Epithelial cell of esophagus (primary cell): ENCODE data around the gene KCNA3.

Experiments
- DNase-seq: peaks from one replicate; pipeline ENCODE4 v3.0.0; 2010; ENCODE audit warnings: low read depth
- H3K4me3 ChIP-seq: 2 replicates; pipeline ENCODE4 v1.5.1; 2011; ENCODE audit warnings: mild to moderate bottlenecking, low read length, control low read depth
- TF ChIP-seq, protein P1 (sequence below): IDR thresholded peaks from 2 replicates; pipeline ENCODE4 v1.5.1; 2011; ENCODE audit warnings: low read depth, mild to moderate bottlenecking, low read length, control low read depth, inconsistent platforms; ENCODE audit not compliant: insufficient read depth; ENCODE audit errors: missing control alignments

KCNA3 gene

DNA sequence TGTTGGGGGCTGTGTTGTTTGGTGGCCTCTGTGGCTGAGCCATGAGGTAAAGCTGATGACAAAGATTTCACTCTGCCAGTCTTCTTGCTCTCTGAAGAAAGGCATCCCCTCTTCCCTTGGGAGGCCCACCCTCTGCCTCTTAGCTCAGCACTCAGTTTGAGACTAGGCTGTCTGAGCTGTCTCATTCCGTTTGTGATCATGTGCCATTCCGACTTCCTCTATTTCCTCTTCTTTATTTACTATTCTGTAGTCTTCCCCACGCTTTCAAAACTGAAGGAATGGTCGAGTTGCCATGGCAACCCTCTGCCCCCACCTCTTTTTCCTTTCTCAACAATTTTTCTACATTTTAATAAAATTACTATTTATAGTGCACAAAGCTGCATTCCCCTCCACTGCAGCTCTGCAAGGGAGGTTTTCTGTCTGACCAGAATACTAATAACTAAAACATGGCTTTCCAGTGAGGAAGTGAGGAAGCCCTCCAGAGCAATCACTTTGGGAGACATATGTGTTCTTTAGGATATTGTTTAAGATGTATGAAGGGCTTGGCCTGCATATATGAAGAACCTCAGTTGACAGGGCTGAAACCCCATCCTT, 30.8 kb downstream of the KCNA3 start:
- DNase-seq, result no peak
- TF ChIP-seq, protein P1, sequence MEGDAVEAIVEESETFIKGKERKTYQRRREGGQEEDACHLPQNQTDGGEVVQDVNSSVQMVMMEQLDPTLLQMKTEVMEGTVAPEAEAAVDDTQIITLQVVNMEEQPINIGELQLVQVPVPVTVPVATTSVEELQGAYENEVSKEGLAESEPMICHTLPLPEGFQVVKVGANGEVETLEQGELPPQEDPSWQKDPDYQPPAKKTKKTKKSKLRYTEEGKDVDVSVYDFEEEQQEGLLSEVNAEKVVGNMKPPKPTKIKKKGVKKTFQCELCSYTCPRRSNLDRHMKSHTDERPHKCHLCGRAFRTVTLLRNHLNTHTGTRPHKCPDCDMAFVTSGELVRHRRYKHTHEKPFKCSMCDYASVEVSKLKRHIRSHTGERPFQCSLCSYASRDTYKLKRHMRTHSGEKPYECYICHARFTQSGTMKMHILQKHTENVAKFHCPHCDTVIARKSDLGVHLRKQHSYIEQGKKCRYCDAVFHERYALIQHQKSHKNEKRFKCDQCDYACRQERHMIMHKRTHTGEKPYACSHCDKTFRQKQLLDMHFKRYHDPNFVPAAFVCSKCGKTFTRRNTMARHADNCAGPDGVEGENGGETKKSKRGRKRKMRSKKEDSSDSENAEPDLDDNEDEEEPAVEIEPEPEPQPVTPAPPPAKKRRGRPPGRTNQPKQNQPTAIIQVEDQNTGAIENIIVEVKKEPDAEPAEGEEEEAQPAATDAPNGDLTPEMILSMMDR, result no peak

DNA sequence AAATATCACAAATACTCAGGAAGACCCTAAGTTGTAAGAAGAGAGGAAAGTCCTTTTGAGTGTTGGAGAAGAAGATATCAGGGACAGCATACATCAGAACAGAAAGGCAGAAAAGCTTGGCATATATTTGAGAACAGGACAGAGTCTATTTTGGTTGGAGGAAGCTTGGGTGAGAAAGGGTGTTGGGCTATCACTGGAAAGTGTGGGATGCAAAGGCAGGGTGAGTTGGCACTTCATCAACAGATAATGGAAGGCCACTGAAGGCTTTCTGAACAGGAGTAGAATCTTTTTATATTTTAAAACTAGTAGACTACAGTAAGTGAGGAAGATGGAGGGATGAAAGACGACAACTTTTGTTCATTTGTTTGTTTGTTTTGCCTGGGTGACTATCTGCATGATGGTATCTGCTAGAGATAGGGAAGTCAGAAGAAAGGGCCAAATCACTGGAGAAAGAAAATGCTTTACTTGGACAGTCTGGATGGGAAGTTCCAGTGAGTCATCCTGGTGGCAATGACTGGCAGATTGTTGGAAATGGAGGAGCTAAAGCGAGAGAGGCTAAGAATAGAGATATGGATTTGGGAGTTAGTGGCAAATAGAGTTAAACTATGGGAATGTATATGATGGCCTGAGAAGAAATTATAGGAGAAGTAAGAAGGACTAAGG, 34.9 kb downstream of the KCNA3 start:
- TF ChIP-seq, protein P1, result no peak

More for the DNA sequence above, 30.8 kb downstream of the KCNA3 start:
- H3K4me3 ChIP-seq, result no peak overlapping the region

DNA sequence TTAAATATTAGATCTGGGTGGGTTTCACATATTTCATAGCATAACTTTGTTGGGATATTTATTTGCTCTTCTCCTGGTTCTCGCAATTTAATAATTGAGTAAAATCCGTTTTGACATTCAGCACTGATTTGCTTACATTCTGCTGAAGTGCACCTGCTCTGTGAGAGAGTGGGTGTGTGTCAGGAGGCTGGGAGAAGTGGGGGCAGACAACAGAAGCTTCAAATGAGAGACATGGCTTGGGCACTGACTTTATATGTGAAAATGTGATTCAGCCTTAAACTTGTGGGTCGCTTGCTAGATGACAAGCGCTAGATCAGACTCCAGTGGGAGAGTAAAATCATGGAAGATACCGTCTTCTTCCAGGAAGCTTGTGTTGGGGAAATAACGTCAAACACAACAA, 36.2 kb downstream of the KCNA3 start:
- no peak for DNase-seq
- TF ChIP-seq, protein P1, result no peak
- H3K4me3 ChIP-seq, result no peak overlapping the region

More for the DNA sequence above, 34.9 kb downstream of the KCNA3 start:
- H3K4me3 ChIP-seq, result no peak overlapping the region
- DNase-seq, result peak; percentile 21

DNA sequence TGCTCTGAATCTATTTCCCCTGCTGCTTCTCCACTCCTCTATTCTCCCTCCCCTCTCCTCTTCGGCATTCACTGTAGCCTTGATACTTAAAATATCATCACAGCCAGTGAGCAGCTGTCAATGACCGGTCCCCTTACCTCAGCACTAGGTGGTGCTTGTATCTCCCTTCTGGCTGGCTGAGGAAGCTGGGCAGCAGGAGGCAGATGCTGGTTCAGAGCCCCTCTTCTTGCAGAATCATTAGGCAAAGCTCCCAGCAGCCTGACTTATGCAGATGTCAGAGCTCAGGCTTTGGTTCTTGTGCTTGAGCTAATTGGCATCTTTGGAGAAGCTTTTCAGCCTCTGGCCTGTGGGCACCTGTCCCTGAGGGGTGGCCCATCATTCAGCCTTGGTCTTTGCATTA, 36.7 kb downstream of the KCNA3 start:
- TF ChIP-seq, protein P1, result no peak
- no peak overlapping the region for H3K4me3 ChIP-seq
- DNase-seq, result no peak

DNA sequence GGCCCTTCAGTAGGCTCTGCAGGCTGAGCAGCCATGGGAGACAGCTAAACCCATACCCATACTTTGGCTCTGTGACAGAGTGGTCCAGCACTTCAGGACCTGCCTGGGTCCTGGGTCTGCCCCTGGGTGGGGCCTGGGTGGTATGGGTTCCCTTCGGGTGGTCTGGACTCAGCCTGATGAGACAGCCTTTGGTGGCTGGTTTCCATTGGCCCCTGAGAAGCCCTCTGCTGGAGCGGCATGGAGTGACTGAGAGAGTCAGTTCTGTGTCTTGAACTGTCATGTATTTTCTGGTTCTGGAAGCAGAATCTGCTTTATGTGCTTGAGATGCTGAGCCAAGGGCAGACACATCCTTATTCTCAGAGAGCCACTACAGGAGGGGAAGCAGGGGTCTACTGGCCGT, 37.3 kb downstream of the KCNA3 start:
- DNase-seq, result no peak
- no peak overlapping the region for H3K4me3 ChIP-seq
- TF ChIP-seq, protein P1, result no peak

DNA sequence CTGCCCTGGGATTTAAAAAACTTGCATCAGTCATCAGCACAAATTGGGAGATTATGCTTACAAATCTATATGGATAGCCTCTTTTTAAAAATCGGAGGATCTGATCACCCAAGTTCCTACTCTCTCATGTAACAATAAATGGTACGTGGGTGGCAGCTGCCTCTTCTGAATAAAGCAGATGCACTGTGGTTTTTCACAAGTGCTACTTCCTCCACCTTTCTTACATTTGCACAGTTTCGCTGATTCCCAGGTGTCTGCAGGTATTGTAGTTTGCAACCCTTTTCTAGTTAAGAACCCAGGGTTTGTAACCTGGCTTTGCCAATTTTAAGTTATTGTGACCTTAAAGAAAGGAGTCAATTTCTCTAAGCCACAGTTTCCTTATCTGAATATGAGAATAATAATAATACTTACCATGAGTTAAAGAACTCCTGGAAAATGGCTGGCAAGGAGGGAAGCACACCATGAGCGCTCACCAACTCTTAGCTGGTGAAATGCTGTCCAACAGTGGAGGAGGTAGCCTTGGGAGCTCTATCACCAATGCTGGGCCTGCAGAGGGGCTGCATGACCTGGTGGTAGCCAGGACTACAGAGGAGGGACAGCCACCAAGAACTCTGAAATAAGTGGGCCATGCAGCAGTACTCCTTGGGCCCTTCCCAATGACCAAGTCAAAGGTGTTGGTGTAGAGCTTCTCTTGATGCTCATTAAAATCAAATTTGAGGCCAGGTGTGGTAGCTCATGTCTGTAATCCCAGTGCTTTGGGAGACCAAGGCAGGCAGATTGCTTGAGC, 38.4 kb downstream of the KCNA3 start:
- DNase-seq, result no peak

More for the DNA sequence above, 38.4 kb downstream of the KCNA3 start:
- TF ChIP-seq, protein P1, result no peak
- no peak overlapping the region for H3K4me3 ChIP-seq
